ENCODE measurements around the gene GOLGA8N. TPM values are rescaled to one million over a fixed set of nuclear protein-coding genes. Genes with fewer than 3 reads are reported as not detected.
"Not testable (repeated sequence)": the region's sequence is repeated elsewhere in the genome, so short reads cannot be mapped to it uniquely, and the experiment has no call there.

GOLGA8N gene
- polyA plus RNA-seq (2012; ENCODE audit: low read depth, missing spikeins), result 0.51 TPM

GRCh38 chr15:32593151-32593550 lies at the start of gene GOLGA8N:
TSS of gene GOLGA8N (plus strand) at chr15:32593456.
- not testable (repeated sequence) for DNase-seq (ENCODE audit: insufficient read length, low spot score); FAIRE-seq

DNA sequence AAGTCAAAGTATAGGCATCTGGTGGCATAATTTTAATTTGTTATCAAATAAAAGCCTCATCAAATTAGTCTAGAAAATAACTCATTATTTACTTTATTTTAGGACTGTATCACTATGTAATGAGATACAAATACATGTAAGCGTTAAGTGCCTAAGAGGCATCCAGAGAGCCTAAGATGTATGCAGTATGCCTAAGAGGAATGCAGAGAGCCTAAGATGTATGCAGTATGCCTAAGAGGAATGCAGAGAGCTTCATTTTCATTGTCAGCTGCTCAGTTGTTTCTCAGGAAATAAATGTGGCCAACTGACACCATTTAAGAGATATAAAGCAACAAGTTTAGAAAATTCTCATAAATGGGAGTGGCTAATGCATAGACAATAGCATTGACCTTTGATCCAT lies 49.8 kb upstream of the GOLGA8N start:
- not testable (repeated sequence) for FAIRE-seq; DNase-seq (ENCODE audit: insufficient read length, low spot score)

- not testable (repeated sequence) for DNase-seq (ENCODE audit: insufficient read length, low spot score); FAIRE-seq
Observed at GRCh38 chr15:32545129-32545528, 48.1 kb upstream of the GOLGA8N start.

GRCh38 chr15:32554587-32554986 lies 38.7 kb upstream of the GOLGA8N start:
- not testable (repeated sequence) for FAIRE-seq; DNase-seq (ENCODE audit: insufficient read length, low spot score)

- FAIRE-seq; DNase-seq (ENCODE audit: insufficient read length, low spot score): not testable (repeated sequence)
Observed at GRCh38 chr15:32562198-32562597, 31.1 kb upstream of the GOLGA8N start.

DNA sequence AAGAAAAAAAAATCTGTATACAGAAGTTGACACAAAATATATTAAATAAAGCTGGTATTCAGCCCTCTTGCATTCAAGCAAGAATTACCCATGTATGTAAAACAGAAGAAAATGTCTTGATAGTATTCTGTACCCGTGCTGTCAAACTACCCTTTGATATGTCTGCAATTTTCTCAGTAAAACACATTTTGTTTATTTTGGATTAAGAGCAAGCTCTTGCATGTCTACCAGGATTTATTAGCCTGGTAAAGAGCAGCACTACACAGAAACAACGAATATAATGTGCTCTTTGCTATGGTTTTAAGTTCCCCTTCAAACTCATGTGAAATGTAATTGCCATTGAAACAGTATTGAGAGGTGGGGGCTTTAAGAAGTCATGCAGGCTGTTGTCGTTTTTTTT lies 24.3 kb upstream of the GOLGA8N start:
- DNase-seq (ENCODE audit: insufficient read length, low spot score); FAIRE-seq: not testable (repeated sequence)

- DNase-seq (ENCODE audit: insufficient read length, low spot score); FAIRE-seq: not testable (repeated sequence)
Observed at GRCh38 chr15:32578482-32578881, 14.8 kb upstream of the GOLGA8N start.

GRCh38 chr15:32585844-32586243 lies 7.4 kb upstream of the GOLGA8N start:
- not testable (repeated sequence) for FAIRE-seq; DNase-seq (ENCODE audit: insufficient read length, low spot score)

DNA sequence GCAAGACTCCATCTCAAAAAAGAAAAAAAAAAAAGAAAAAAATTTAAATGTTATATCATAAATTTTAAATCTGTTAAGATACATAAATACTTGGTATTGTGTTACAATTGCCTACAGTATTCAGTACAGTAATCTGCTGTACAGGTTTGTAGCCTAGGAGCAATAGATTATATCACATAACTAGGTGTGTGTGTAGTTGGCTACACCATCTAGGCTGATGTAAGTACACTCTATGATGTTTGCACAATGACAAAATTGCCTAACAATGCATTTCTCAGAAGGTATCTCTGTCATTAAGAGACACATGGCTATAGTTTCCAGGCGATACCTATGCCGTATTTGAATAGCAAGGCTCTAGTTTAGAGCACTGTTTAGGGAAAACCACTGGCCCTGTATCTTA lies 16.3 kb downstream of the GOLGA8N start:
- FAIRE-seq; DNase-seq (ENCODE audit: insufficient read length, low spot score): not testable (repeated sequence)

DNA sequence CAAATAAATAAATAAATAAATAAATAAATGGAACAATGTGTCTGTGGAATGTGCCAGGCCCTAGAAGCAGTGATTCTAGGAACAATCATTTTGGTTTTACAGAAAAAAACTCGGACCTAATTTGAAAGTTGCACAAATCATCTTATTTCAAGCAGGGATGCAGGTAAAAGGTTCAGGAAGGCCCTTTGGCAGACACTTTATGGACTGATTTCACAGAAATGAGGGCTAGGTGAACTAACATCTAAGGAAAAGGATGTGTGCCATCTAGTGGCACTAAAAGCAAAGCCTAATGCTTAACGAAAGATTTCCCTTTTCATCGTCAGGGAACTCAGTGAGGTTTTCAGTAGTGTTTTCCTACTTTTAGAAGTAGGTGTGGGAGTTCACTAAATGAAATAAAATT lies 17.5 kb downstream of the GOLGA8N start:
- DNase-seq (ENCODE audit: insufficient read length, low spot score), result not testable (repeated sequence)
- FAIRE-seq, result peak; percentile 63

GRCh38 chr15:32614712-32615050 lies 21.4 kb downstream of the GOLGA8N start:
- DNase-seq (ENCODE audit: insufficient read length, low spot score), result not testable (repeated sequence)
- FAIRE-seq, result peak; percentile 55

GRCh38 chr15:32615051-32615870 lies 22.0 kb downstream of the GOLGA8N start, which contains the start of gene ARHGAP11A:
TSS of gene ARHGAP11A (plus strand) at chr15:32615504. CDS start at chr15:32616212, 708 bp downstream.
- DNase-seq (ENCODE audit: insufficient read length, low spot score), result not testable (repeated sequence)
- FAIRE-seq, result peak; percentile 82

DNA sequence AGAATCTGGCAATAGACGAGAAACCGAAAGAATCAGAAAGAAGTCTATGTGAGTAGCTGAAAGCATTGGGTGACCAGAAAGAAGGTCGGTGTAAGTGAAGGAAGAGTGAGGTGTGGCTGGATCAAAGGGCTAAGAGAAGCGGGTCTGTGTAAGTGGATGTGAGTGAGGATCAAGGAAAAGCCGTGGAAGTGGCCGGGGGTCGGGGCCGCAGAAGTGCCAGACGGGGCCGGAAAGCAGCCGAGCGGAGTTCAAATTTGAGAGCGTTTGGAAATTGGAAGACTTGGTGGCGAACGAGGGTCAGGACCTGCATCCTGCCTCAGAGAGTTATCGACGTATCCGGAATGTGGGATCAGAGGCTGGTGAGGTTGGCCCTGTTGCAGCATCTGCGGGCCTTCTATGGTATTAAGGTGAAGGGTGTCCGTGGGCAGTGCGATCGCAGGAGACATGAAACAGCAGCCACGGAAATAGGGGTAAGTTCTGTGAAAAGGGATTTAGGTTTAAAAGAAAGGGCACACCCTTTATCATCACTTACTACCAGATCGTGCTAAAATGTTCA lies 22.7 kb downstream of the GOLGA8N start:
- not testable (repeated sequence) for DNase-seq (ENCODE audit: insufficient read length, low spot score); FAIRE-seq

DNA sequence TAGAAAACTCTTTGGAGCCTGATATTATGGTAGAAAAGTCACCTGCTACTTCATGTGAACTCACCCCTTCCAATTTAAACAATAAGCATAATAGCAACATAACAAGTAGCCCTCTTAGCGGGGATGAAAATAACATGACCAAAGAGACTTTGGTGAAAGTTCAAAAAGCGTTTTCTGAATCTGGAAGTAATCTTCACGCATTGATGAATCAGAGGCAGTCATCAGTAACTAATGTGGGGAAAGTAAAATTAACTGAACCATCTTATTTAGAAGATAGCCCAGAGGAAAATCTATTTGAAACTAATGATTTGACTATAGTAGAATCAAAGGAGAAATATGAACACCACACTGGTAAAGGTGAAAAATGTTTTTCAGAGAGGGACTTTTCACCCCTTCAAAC lies 43.2 kb downstream of the GOLGA8N start:
- TF ChIP-seq POLR2A (IDR thresholded peaks at IDR 0.05; ENCODE audit: low read depth, low read length), result no peak
- no peak for TF ChIP-seq POLR2AphosphoS5 (IDR thresholded peaks at IDR 0.05; ENCODE audit: low read depth, low read length)
- TF ChIP-seq PAX5 (IDR thresholded peaks at IDR 0.05; ENCODE audit: insufficient read depth, low read length, severe bottlenecking), result no peak
- TF ChIP-seq SPI1 (IDR thresholded peaks at IDR 0.05; ENCODE audit: low read depth, low read length), result no peak
- no peak for TF ChIP-seq TAF1 (IDR thresholded peaks at IDR 0.05; ENCODE audit: low read depth, low read length)
- no peak for TF ChIP-seq POU2F2 (IDR thresholded peaks at IDR 0.05; ENCODE audit: low read depth, low read length)

More for the DNA sequence above, 43.2 kb downstream of the GOLGA8N start:
- FAIRE-seq (no peak), DNase-seq (ENCODE audit: insufficient read length, low spot score) (no peak)

Measured in GM12891 (cell line).